ENCODE data around the gene MGST3.
A peak's percentile ranks its signal among the peaks of the same experiment; 100 is the strongest.

The MGST3 gene

GRCh38 chr1:165628147-165628822 is 2.7 kb upstream of the MGST3 start:
- no peak for DNase-seq (ENCODE audit: extremely low read depth, low read depth)
- TF ChIP-seq, protein P1, sequence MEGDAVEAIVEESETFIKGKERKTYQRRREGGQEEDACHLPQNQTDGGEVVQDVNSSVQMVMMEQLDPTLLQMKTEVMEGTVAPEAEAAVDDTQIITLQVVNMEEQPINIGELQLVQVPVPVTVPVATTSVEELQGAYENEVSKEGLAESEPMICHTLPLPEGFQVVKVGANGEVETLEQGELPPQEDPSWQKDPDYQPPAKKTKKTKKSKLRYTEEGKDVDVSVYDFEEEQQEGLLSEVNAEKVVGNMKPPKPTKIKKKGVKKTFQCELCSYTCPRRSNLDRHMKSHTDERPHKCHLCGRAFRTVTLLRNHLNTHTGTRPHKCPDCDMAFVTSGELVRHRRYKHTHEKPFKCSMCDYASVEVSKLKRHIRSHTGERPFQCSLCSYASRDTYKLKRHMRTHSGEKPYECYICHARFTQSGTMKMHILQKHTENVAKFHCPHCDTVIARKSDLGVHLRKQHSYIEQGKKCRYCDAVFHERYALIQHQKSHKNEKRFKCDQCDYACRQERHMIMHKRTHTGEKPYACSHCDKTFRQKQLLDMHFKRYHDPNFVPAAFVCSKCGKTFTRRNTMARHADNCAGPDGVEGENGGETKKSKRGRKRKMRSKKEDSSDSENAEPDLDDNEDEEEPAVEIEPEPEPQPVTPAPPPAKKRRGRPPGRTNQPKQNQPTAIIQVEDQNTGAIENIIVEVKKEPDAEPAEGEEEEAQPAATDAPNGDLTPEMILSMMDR (IDR thresholded peaks at IDR 0.05; ENCODE audit: low read depth, low read length, missing control alignments) = no peak
- no peak overlapping the region for H3K4me3 ChIP-seq (replicated peaks; ENCODE audit: low read depth, low read length)

DNA sequence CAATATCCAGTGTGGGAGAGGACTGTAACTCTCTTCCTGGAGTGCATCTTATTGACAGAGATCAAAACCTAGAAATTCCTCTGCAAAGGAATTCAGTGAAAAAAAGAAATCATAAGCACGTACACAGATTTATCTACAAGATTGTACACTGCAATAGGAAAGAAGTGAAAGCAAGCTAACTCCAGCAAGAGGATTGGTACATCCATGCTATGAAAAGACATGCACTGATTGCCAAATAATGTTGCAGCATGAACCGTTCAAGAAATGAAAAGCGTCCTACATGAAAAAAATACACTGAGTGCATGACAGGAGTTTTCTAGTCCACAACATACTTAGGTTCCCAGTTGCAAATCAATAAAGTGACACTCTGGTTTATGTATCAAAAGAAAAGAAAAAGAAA is 1.9 kb upstream of the MGST3 start:
- TF ChIP-seq, protein P1 (IDR thresholded peaks at IDR 0.05; ENCODE audit: low read depth, low read length, missing control alignments) = no peak
- H3K4me3 ChIP-seq (replicated peaks; ENCODE audit: low read depth, low read length) = no peak overlapping the region
- no peak for DNase-seq (ENCODE audit: extremely low read depth, low read depth)

- TF ChIP-seq, protein P1 (IDR thresholded peaks at IDR 0.05; ENCODE audit: low read depth, low read length, missing control alignments) = no peak
- no peak for DNase-seq (ENCODE audit: extremely low read depth, low read depth)
These were observed 996 bp upstream of the MGST3 start for GRCh38 chr1:165629848-165630628.

GRCh38 chr1:165631342-165632151 is 513 bp downstream of the MGST3 start:
- H3K4me3 ChIP-seq (replicated peaks; ENCODE audit: low read depth, low read length) = peak overlapping the region; percentile 60
- TF ChIP-seq, protein P1 (IDR thresholded peaks at IDR 0.05; ENCODE audit: low read depth, low read length, missing control alignments) = no peak
- DNase-seq (ENCODE audit: extremely low read depth, low read depth) = peak; percentile 62

More at GRCh38 chr1:165629848-165630628, 996 bp upstream of the MGST3 start:
- H3K4me3 ChIP-seq (replicated peaks; ENCODE audit: low read depth, low read length) = peak overlapping the region; percentile 60

DNA sequence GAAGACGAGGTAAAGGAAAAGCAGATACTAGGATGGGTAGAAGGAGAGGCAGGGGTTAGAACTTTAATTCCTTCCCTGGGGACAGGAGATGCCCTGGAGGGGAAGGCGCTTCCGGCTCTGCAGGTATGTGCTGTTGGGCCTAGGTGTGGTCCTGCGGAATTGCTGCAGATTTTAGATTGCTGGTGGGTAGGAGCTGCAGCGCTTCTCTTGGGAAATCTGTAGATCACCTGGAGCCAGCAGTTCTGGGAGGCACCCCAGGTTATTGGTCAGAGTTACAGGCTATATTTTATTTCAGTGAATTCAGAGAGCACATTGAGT is 1.1 kb downstream of the MGST3 start:
- no peak for DNase-seq (ENCODE audit: extremely low read depth, low read depth)

DNA sequence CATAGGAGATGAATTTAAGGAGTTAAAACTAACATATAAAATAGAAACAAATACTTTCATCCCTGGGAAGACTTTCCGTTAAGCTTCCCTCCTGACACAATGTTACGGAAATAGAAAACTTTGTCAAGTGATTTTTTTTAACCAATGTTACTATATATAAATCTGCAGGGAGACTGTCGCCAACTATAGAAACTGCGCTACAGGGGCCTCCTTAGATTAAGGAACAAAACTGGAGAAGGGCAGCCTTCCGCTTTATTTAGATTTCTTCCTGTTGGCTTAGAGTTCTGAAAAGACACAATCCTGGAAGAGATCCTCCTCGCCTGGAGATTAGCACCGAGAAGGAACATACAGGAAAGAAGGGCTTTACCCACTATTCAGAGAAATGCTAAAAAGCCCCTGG is 1.5 kb downstream of the MGST3 start:
- DNase-seq (ENCODE audit: extremely low read depth, low read depth) = no peak
- H3K4me3 ChIP-seq (replicated peaks; ENCODE audit: low read depth, low read length) = peak overlapping the region; percentile 60
- TF ChIP-seq, protein P1 (IDR thresholded peaks at IDR 0.05; ENCODE audit: low read depth, low read length, missing control alignments) = no peak

More for the DNA sequence above, 1.1 kb downstream of the MGST3 start:
- TF ChIP-seq, protein P1 (IDR thresholded peaks at IDR 0.05; ENCODE audit: low read depth, low read length, missing control alignments) = no peak
- H3K4me3 ChIP-seq (replicated peaks; ENCODE audit: low read depth, low read length) = peak overlapping the region; percentile 60
